Urothelium cell line (cell line): ENCODE results near the gene TTC38.

ENCODE experiments used
- DNase-seq: peaks from one replicate; pipeline ENCODE4 v3.0.0; 2011; ENCODE audit warnings: low spot score, mixed read lengths
- FAIRE-seq: peaks from 2 replicates; lab custom pipeline; 2011; peaks lifted over from hg19 to GRCh38; lab: Jason Lieb, UNC

TTC38 gene

GRCh38 chr22:46275455-46276122 is 7.8 kb downstream of the TTC38 start:
- peak; percentile 62 for FAIRE-seq
- DNase-seq: no peak

- FAIRE-seq (no peak), DNase-seq (no peak)
Measured at GRCh38 chr22:46276563-46276962, 8.8 kb downstream of the TTC38 start.

GRCh38 chr22:46278656-46279645 is 11.1 kb downstream of the TTC38 start:
- FAIRE-seq: no peak

GRCh38 chr22:46280063-46280817 is 12.4 kb downstream of the TTC38 start:
- no peak for FAIRE-seq
- no peak for DNase-seq

More at GRCh38 chr22:46278656-46279645, 11.1 kb downstream of the TTC38 start:
- no peak for DNase-seq

- FAIRE-seq (no peak), DNase-seq (no peak)
Measured at GRCh38 chr22:46280999-46281623, 13.3 kb downstream of the TTC38 start.

GRCh38 chr22:46281866-46282678 is 14.3 kb downstream of the TTC38 start:
- FAIRE-seq: no peak
- DNase-seq: no peak

- DNase-seq: no peak
Measured at GRCh38 chr22:46286006-46286405, 18.2 kb downstream of the TTC38 start.

GRCh38 chr22:46286941-46287872 is 19.4 kb downstream of the TTC38 start:
- no peak for FAIRE-seq
- DNase-seq: no peak

More at GRCh38 chr22:46286006-46286405, 18.2 kb downstream of the TTC38 start:
- FAIRE-seq: no peak

GRCh38 chr22:46287873-46288751 is 20.3 kb downstream of the TTC38 start:
- DNase-seq (no peak), FAIRE-seq (no peak)

- DNase-seq (no peak), FAIRE-seq (no peak)
Measured at GRCh38 chr22:46288846-46289243, 21.0 kb downstream of the TTC38 start.

GRCh38 chr22:46289244-46289891 is 21.6 kb downstream of the TTC38 start:
- DNase-seq: no peak

GRCh38 chr22:46290121-46290842 is 22.5 kb downstream of the TTC38 start:
- DNase-seq: no peak
- FAIRE-seq: peak; percentile 13

More at GRCh38 chr22:46289244-46289891, 21.6 kb downstream of the TTC38 start:
- peak; percentile 23 for FAIRE-seq

- DNase-seq: no peak
- FAIRE-seq: peak; percentile 46
Measured at GRCh38 chr22:46290843-46291785, 23.3 kb downstream of the TTC38 start.

- FAIRE-seq (no peak), DNase-seq (no peak)
Measured at GRCh38 chr22:46292173-46292572, 24.4 kb downstream of the TTC38 start.

GRCh38 chr22:46292732-46293131 is 24.9 kb downstream of the TTC38 start:
- FAIRE-seq (no peak), DNase-seq (no peak)
